Heart left ventricle (tissue), 13 donors: ENCODE measurements around the gene MYO1E.

ENCODE experiments used
- CTCF ChIP-seq, 12 donors: fragments of 200-600 bp; sonication (generic) in 4 of 12; IDR thresholded peaks; one replicate each; pipeline versions ENCODE4 v1.5.0 to v1.8.0; 2018 to 2022; ENCODE audit warnings: antibody characterized with exemption in 12 of 12, mild to moderate bottlenecking in 5 of 12
- POLR2A ChIP-seq, 2 donors: fragments of 450-650 bp; IDR thresholded peaks; one replicate each; pipeline ENCODE4 v1.6.1; 2017; ENCODE audit warnings: antibody characterized with exemption in 2 of 2, mild to moderate bottlenecking in 2 of 2, moderate library complexity in 2 of 2
- donor health status: ischemic (EF 13 %, LVEDD 7.1; RV severe dilation, severe dysfunction).
- donor health status: DM: no; HTN: yes; CAD: no.
- donor health status: DM: no; HTN: no; CAD: no.
- donor health status: ischemic (EF 25% LVEDD 6.9; RV normal size, moderate dysfunction).
- donor health status: ischemic (EF 25% LVEDD 5.7; RV mildly dilated, moderate dysfunction).
- donor health status: ischemic (EF 35%, LVEDD 5.7; RV mildly dilated, moderate dysfunction).
- donor health status: nonischemic (EF 11% LVEDD 7.7; RV severe dilation, severe dysfunction).
- donor health status: DM: yes; HTN: yes; CAD: no.
- donor health status: PGD.
- donor health status: ischemic (EF 29% LVEDD 5.4; RV normal size, mild dysfunction).
- donor health status: nonischemic (EF 23%, LVEDD 6.1; RV moderate dilation, normal function).

- TF ChIP-seq POLR2A (IDR thresholded peaks at IDR 0.05) (no peak), CTCF (IDR thresholded peaks at IDR 0.05) (no peak)
Observed at GRCh38 chr15:59217876-59218498, 154.7 kb downstream of the MYO1E start.
